ENCODE data around the gene DUSP7.

Gene DUSP7

GRCh38 chr3:52004163-52004787 lies 52.1 kb downstream of the DUSP7 start:
- DNase-seq = peak; percentile 46

GRCh38 chr3:52002748-52003147 lies 53.6 kb downstream of the DUSP7 start:
- DNase-seq = no peak

GRCh38 chr3:52001443-52001974 lies 54.9 kb downstream of the DUSP7 start:
- peak; percentile 73 for DNase-seq

- peak; percentile 26 for DNase-seq
Measured at GRCh38 chr3:51999846-52000245, 56.5 kb downstream of the DUSP7 start.
